ENCODE results near the gene ATP8B3. TPM values are rescaled to one million over a fixed set of nuclear protein-coding genes. Genes with fewer than 3 reads are reported as not detected.

The ATP8B3 gene
- total RNA-seq, 1 donor from 2014 or later: 0.96 TPM

DNA sequence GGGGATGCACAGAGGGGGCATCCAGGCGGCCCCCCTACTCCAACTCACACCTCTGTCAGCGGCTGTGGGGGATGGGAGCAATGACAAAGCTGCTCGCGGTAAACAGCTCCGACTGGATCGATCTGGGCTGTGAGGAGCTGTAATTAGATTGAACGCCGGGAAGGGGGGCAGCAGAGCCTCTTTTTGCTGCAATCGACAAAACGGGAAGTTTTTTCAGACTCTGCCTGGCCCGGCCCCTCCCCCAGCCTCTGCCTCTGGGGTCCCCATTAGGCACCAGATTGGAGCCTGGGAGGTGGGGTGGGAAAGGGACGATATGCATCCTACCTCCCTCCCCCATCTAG, 42.5 kb downstream of the ATP8B3 start:
- TF ChIP-seq, protein P1, sequence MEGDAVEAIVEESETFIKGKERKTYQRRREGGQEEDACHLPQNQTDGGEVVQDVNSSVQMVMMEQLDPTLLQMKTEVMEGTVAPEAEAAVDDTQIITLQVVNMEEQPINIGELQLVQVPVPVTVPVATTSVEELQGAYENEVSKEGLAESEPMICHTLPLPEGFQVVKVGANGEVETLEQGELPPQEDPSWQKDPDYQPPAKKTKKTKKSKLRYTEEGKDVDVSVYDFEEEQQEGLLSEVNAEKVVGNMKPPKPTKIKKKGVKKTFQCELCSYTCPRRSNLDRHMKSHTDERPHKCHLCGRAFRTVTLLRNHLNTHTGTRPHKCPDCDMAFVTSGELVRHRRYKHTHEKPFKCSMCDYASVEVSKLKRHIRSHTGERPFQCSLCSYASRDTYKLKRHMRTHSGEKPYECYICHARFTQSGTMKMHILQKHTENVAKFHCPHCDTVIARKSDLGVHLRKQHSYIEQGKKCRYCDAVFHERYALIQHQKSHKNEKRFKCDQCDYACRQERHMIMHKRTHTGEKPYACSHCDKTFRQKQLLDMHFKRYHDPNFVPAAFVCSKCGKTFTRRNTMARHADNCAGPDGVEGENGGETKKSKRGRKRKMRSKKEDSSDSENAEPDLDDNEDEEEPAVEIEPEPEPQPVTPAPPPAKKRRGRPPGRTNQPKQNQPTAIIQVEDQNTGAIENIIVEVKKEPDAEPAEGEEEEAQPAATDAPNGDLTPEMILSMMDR (IDR thresholded peaks at IDR 0.05; ENCODE audit: insufficient read depth, low read length, poor library complexity, severe bottlenecking): no peak
- H3K4me3 ChIP-seq (ENCODE audit: low read depth, low read length): no peak overlapping the region
- H3K27me3 ChIP-seq (ENCODE audit: control insufficient read depth, insufficient read depth, low read length): peaks cover 60% of the 10 kb centered on the region

DNA sequence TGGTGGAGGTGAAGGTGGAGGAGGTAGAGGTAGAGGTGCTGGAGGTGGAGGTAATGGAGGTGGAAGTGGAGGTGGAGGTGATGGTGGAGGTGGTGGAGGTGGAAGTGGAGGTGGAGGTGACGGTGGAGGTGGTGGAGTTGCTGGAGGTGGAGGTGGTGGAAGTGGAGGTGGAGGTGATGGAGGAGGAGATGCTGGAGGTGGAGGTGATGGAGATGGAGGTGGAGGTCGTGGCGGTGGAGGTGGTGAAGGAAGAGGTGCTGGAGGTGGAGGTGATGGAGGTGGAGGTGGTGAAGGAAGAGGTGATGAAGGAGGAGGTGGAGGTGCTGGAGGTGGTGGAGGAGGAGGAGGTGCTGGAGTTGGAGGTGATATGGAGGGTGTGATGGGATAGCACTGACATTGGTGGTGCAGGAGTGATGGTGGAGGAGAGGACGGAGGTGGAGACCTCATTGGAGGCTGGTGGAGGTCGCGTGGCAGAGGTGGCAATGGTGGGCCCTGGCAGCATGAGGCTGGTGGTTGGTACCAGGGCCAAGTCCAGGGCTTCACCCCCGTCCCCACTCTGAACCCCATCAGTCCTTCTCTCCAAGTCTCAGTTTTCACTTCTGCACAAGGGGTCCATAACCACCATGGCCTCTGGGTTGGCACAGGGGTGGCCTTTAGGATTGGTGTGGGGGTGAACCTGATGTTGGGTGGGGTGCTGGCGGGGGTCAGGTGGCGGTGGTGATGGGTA, 43.0 kb downstream of the ATP8B3 start:
- Histone ChIP-seq H3K4me3 (ENCODE audit: low read depth, low read length) (no peak overlapping the region), H3K27me3 (ENCODE audit: control insufficient read depth, insufficient read depth, low read length) (peaks cover 62% of the 10 kb centered on the region), H3K36me3 (ENCODE audit: control insufficient read depth, insufficient read depth, low read length) (no peaks in the 10 kb centered on the region)
- DNase-seq (ENCODE audit: low read depth): no peak
- TF ChIP-seq, protein P1 (IDR thresholded peaks at IDR 0.05; ENCODE audit: insufficient read depth, low read length, poor library complexity, severe bottlenecking): no peak

More for the DNA sequence above, 42.5 kb downstream of the ATP8B3 start:
- H3K36me3 ChIP-seq (ENCODE audit: control insufficient read depth, insufficient read depth, low read length): no peaks in the 10 kb centered on the region
- DNase-seq (ENCODE audit: low read depth): no peak

- Histone ChIP-seq H3K36me3 (ENCODE audit: control insufficient read depth, insufficient read depth, low read length) (no peaks in the 10 kb centered on the region), H3K27me3 (ENCODE audit: control insufficient read depth, insufficient read depth, low read length) (peaks cover 66% of the 10 kb centered on the region)
- DNase-seq (ENCODE audit: low read depth): no peak
Observed at GRCh38 chr19:1768248-1768647, 43.8 kb downstream of the ATP8B3 start.

DNA sequence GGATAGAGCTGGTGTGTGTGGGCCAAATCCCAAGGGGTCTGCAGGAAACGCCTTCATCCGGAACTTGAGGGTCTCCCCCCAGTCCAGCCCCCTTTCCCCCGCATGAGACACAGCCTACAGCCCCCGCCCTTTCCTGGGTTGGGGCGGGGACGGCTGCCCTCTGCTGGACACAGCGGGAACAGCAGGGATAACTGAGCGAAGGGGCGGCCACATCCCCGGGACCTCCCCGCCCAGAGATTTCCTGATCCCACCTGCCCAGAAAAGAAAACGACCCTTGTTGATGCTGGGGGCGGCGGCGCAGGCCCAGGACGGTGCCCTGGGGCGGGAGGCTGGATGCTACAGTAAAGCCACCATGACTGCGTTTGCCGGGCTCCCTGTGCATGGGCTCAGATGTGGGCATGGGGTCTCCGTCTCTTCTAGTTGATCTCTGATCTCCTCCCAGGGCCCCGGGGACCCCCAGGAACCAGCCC, 44.6 kb downstream of the ATP8B3 start:
- Histone ChIP-seq H3K36me3 (ENCODE audit: control insufficient read depth, insufficient read depth, low read length) (no peaks in the 10 kb centered on the region), H3K27me3 (ENCODE audit: control insufficient read depth, insufficient read depth, low read length) (peaks cover 72% of the 10 kb centered on the region), H3K4me3 (ENCODE audit: low read depth, low read length) (no peak overlapping the region)
- TF ChIP-seq, protein P1 (IDR thresholded peaks at IDR 0.05; ENCODE audit: insufficient read depth, low read length, poor library complexity, severe bottlenecking): peak; percentile 96
- DNase-seq (ENCODE audit: low read depth): no peak

More at GRCh38 chr19:1768248-1768647, 43.8 kb downstream of the ATP8B3 start:
- TF ChIP-seq, protein P1 (IDR thresholded peaks at IDR 0.05; ENCODE audit: insufficient read depth, low read length, poor library complexity, severe bottlenecking): peak; percentile 17
- H3K4me3 ChIP-seq (ENCODE audit: low read depth, low read length): no peak overlapping the region

DNA sequence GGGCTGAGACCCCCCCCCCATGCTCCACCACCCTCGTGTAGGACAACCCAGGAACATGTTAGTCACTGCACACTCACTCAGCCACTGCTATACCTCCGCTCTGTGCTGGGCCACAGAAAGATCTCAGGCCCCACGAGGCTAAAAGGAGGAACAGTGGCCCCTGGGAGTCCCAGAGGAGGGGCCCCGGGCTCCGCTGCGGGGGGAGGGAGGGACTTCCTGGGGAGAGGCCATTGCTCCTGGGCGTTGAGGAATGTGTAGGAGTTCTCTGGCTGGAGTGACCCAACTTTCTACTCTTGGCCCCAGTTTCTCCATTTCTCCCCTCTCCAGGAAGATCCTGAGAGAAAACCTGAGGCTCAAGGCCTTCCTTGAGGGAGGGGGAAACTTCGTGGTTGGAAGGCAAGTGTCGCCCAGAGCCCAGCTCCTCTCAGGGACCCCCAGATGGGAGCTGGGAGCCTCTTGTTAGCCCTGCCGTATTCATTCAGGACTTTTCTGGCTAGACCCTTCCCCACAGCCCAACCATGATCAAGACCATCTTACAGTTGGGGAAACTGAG, 45.2 kb downstream of the ATP8B3 start:
- no peak for DNase-seq (ENCODE audit: low read depth)
- peaks cover 78% of the 10 kb centered on the region for H3K27me3 ChIP-seq (ENCODE audit: control insufficient read depth, insufficient read depth, low read length)
- TF ChIP-seq, protein P1 (IDR thresholded peaks at IDR 0.05; ENCODE audit: insufficient read depth, low read length, poor library complexity, severe bottlenecking): no peak

More for the DNA sequence above, 45.2 kb downstream of the ATP8B3 start:
- Histone ChIP-seq H3K36me3 (ENCODE audit: control insufficient read depth, insufficient read depth, low read length) (no peaks in the 10 kb centered on the region), H3K4me3 (ENCODE audit: low read depth, low read length) (no peak overlapping the region)

Measured in kidney epithelial cell (primary cell).